Measurements from ENCODE around the gene MRPL24. TPM values are rescaled to one million over a fixed set of nuclear protein-coding genes. Genes with fewer than 3 reads are reported as not detected.

The MRPL24 gene
- total RNA-seq, 4 donors from 2014 or later: 48.6 to 90.4 (median 66.2) TPM

- Histone ChIP-seq H3K9me3 (no peaks in the 10 kb centered on the region), H3K27me3 (peaks cover 0 to 45% of the 10 kb centered on the region in 2 donors), H3K4me3 (no peak overlapping the region), H3K36me3 (no peaks in the 10 kb centered on the region), H3K27ac (no peak overlapping the region), H3K4me1 (peaks cover 0 to 41% (median 18%) of the 10 kb centered on the region in 4 donors)
- 60 to 66% methylated on average over 8 to 10 of the region's 10 CpGs for WGBS, 2 donors
- DNase-seq (ENCODE audit: low spot score in 2 of 2): no peak
- TF ChIP-seq, protein P1, sequence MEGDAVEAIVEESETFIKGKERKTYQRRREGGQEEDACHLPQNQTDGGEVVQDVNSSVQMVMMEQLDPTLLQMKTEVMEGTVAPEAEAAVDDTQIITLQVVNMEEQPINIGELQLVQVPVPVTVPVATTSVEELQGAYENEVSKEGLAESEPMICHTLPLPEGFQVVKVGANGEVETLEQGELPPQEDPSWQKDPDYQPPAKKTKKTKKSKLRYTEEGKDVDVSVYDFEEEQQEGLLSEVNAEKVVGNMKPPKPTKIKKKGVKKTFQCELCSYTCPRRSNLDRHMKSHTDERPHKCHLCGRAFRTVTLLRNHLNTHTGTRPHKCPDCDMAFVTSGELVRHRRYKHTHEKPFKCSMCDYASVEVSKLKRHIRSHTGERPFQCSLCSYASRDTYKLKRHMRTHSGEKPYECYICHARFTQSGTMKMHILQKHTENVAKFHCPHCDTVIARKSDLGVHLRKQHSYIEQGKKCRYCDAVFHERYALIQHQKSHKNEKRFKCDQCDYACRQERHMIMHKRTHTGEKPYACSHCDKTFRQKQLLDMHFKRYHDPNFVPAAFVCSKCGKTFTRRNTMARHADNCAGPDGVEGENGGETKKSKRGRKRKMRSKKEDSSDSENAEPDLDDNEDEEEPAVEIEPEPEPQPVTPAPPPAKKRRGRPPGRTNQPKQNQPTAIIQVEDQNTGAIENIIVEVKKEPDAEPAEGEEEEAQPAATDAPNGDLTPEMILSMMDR (IDR thresholded peaks at IDR 0.05): no peak
- TF ChIP-seq POLR2A (IDR thresholded peaks at IDR 0.05) (no peak), EP300 (IDR thresholded peaks at IDR 0.05) (no peak)
Observed at GRCh38 chr1:156691191-156691590, 49.7 kb downstream of the MRPL24 start.

DNA sequence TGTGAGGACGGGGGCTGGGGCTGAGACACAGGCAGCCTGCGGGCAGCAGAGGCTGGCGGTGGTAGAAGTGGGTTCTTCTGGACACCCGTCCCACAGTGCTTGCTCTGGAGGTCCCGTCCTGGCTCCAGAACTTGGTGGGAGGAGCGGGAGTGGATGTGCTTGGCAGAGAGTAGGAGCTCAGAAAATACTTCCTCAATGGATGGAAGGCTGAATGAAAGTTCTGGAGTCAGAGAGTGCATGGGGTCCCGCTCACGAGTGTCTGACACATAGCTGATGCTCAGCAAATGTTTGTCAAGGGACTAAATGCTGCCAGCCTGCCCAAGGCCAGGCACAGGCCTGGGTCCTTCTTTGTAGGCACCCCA, 50.2 kb downstream of the MRPL24 start:
- Histone ChIP-seq H3K9me3 (no peaks in the 10 kb centered on the region), H3K27ac (no peak overlapping the region), H3K36me3 (no peaks in the 10 kb centered on the region), H3K4me1 (peaks cover 0 to 41% (median 18%) of the 10 kb centered on the region in 4 donors), H3K4me3 (no peak overlapping the region), H3K27me3 (peaks cover 0 to 45% of the 10 kb centered on the region in 2 donors)
- TF ChIP-seq, protein P1 (IDR thresholded peaks at IDR 0.05): no peak
- TF ChIP-seq POLR2A (IDR thresholded peaks at IDR 0.05): no peak
- no peak for TF ChIP-seq EP300 (IDR thresholded peaks at IDR 0.05)
- DNase-seq (ENCODE audit: low spot score in 2 of 2): no peak
- 47 to 49% methylated on average over 8 of the region's 8 CpGs for WGBS, 2 donors

DNA sequence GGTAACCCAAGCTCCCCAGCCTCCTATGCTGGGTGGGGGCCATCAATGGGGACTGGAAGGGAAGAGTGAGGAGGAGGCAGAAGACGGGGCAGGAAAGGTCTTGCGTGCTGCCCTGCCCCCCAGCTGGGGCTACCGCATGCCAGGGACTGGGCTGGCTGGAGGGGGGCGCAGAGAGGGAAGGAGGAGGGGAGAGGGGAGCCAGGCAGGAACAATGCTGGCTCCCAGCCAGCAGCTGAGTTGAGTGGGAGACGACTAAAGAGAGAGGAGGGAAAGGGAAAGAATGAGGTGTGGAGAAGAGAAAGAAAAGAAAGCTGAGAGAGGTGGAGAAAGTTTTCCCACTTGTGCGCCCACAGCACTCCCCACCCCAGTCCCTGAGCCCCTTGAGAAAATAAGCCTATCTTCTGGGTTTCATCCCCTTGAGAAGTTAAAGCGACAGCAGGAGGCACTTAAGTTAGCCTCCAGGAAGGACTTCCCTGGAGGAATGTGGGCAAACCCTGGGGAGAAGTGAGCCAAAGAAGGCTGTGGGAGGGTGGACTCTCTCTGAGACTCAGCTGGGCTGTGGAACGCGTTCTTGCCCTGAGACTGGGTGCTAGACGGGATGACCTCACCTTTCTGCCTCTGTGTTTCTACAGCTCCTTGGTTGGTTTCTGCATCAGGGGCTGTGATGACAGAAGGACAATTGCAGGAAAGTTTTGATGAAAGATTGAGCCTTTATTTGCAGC, 50.8 kb downstream of the MRPL24 start:
- no peaks in the 10 kb centered on the region for H3K9me3 ChIP-seq
- WGBS, 2 donors: 9 to 16% methylated on average over 10 of the region's 10 CpGs
- no peak overlapping the region for H3K4me3 ChIP-seq
- H3K27ac ChIP-seq: no peak overlapping the region
- no peaks in the 10 kb centered on the region for H3K36me3 ChIP-seq
- no peak for TF ChIP-seq EP300 (IDR thresholded peaks at IDR 0.05)
- DNase-seq (ENCODE audit: low spot score in 2 of 2): no peak
- peaks cover 0 to 41% (median 18%) of the 10 kb centered on the region in 4 donors for H3K4me1 ChIP-seq
- peaks cover 0 to 45% of the 10 kb centered on the region in 2 donors for H3K27me3 ChIP-seq

GRCh38 chr1:156689035-156689952, 51.6 kb downstream of the MRPL24 start:
- no peak overlapping the region for H3K27ac ChIP-seq
- no peaks in the 10 kb centered on the region for H3K36me3 ChIP-seq
- H3K27me3 ChIP-seq: peaks cover 0 to 45% of the 10 kb centered on the region in 2 donors
- H3K4me1 ChIP-seq: peaks cover 0 to 41% (median 18%) of the 10 kb centered on the region in 4 donors
- TF ChIP-seq POLR2A (IDR thresholded peaks at IDR 0.05): no peak
- TF ChIP-seq, protein P1 (IDR thresholded peaks at IDR 0.05): peak; percentile 81 to 96 (median 91)
- TF ChIP-seq EP300 (IDR thresholded peaks at IDR 0.05): peak in 1 of 2 donors; percentile 20
- 0% methylated on average over 14 to 23 of the region's 23 CpGs for WGBS, 2 donors
- H3K9me3 ChIP-seq: no peaks in the 10 kb centered on the region
- peak overlapping the region in 1 of 4 donors; percentile 22 for H3K4me3 ChIP-seq
- peak; percentile 61 to 82 for DNase-seq (ENCODE audit: low spot score in 2 of 2)

Other genes starting within 250 kb of the MRPL24 start
- 10 to 100 TPM; 67.5 to 84.9 (median 70.8) TPM for gene MEF2D, start 240.3 kb downstream of the MRPL24 start, total RNA-seq
- 1 to 10 TPM in 2 of 4 donors, under 1 TPM in 2; 0.21 to 2.4 (median 0.97) TPM for gene IQGAP3, start 168.5 kb downstream of the MRPL24 start, total RNA-seq
- not detected for gene TTC24, start 161.4 kb downstream of the MRPL24 start, total RNA-seq
- 100 to 1,000 TPM in 1 of 4 donors, 10 to 100 TPM in 3; 53.1 to 105 (median 82.7) TPM for gene NAXE, start 149.3 kb downstream of the MRPL24 start, total RNA-seq
- 10 to 100 TPM; 22.2 to 44.4 (median 29.6) TPM for gene GPATCH4, start 139.6 kb downstream of the MRPL24 start, total RNA-seq
- 10 to 100 TPM in 2 of 4 donors, 1 to 10 TPM in 2; 1.8 to 20.3 (median 10.6) TPM for gene HAPLN2, start 121.7 kb downstream of the MRPL24 start, total RNA-seq
- gene BCAN, start 99.0 kb downstream of the MRPL24 start, total RNA-seq: not detected
- gene NES, start 63.7 kb downstream of the MRPL24 start, total RNA-seq: 10 to 100 TPM; 59.9 to 65.3 (median 63.9) TPM
- gene CRABP2, start 35.5 kb downstream of the MRPL24 start, total RNA-seq: 10 to 100 TPM in 1 of 4 donors, 1 to 10 TPM in 3; 3.5 to 13.2 (median 5.0) TPM
- 10 to 100 TPM; 36.5 to 50.1 (median 46.0) TPM for gene METTL25B, start 12.6 kb downstream of the MRPL24 start, total RNA-seq
- gene ISG20L2, start 12.3 kb downstream of the MRPL24 start, total RNA-seq: 10 to 100 TPM; 10.1 to 24.9 (median 18.6) TPM
- gene HDGF, start 10.6 kb upstream of the MRPL24 start, total RNA-seq: 100 to 1,000 TPM; 120 to 177 (median 157) TPM
- 10 to 100 TPM; 25.1 to 44.6 (median 30.8) TPM for gene PRCC, start 26.4 kb upstream of the MRPL24 start, total RNA-seq
- gene SH2D2A, start 75.8 kb upstream of the MRPL24 start, total RNA-seq: 1 to 10 TPM in 2 of 4 donors, under 1 TPM in 1, not detected in 1; 0.78 to 7.2 (median 2.9) TPM
- under 1 TPM; under 0.01 to 0.60 (median 0.20) TPM for gene INSRR, start 118.0 kb upstream of the MRPL24 start, total RNA-seq
- gene NTRK1, start 119.8 kb upstream of the MRPL24 start, total RNA-seq: under 1 TPM in 3 of 4 donors, not detected in 1; 0.22 to 0.42 (median 0.39) TPM
- 10 to 100 TPM; 31.5 to 51.4 (median 39.7) TPM for gene PEAR1, start 152.6 kb upstream of the MRPL24 start, total RNA-seq
- under 1 TPM in 3 of 4 donors, not detected in 1; 0.60 to 0.78 (median 0.66) TPM for gene LRRC71, start 179.5 kb upstream of the MRPL24 start, total RNA-seq